PC-3 (cell line): Measurements from ENCODE around the gene ARHGAP8.

Experiments used
- CTCF ChIP-seq: fragments of 300-600 bp; sonication (generic); conservative IDR thresholded peaks from 2 replicates; pipeline ENCODE4 v1.5.1; 2017; ENCODE audit warnings: antibody characterized with exemption, low read depth, mild to moderate bottlenecking, low read length
- EZH2 ChIP-seq: fragments of 300-600 bp; sonication (generic); IDR thresholded peaks from one replicate; pipeline ENCODE4 v1.6.1; 2017; ENCODE audit warnings: antibody characterized with exemption, mild to moderate bottlenecking, low read length; ENCODE audit not compliant: unreplicated experiment

- TF ChIP-seq CTCF, result no peak
- TF ChIP-seq EZH2, result no peak
These were observed 135.6 kb downstream of the ARHGAP8 start for GRCh38 chr22:44887941-44888366.
